IPS DF 6.9 (cell line): ENCODE measurements around the gene LRRC25.
A peak's percentile ranks its signal among the peaks of the same experiment; 100 is the strongest.
"Not testable (repeated sequence)": the region's sequence is repeated elsewhere in the genome, so short reads cannot be mapped to it uniquely, and the experiment has no call there.

ENCODE experiments used
- DNase-seq: peaks from one replicate; pipeline ENCODE4 v3.0.0-alpha.2; 2013; ENCODE audit warnings: low read depth, low spot score
- H3K27ac ChIP-seq: one replicate; pipeline ENCODE4 v1.5.1; 2013; ENCODE audit warnings: low read length, control low read depth
- H3K27me3 ChIP-seq: 2 replicates; pipeline ENCODE4 v1.6.1; 2013; ENCODE audit warnings: mild to moderate bottlenecking, low read length; ENCODE audit not compliant: control insufficient read depth, insufficient read depth
- H3K36me3 ChIP-seq: 2 replicates; pipeline ENCODE4 v1.6.1; 2013; ENCODE audit warnings: low read length; ENCODE audit not compliant: control insufficient read depth, insufficient read depth
- H3K4me1 ChIP-seq: 2 replicates; pipeline ENCODE4 v1.6.1; 2013; ENCODE audit warnings: low read length; ENCODE audit not compliant: control insufficient read depth, insufficient read depth
- H3K4me3 ChIP-seq: 2 replicates; pipeline ENCODE4 v1.5.1; 2013; ENCODE audit warnings: mild to moderate bottlenecking, low read length
- H3K9me3 ChIP-seq: 2 replicates; pipeline ENCODE4 v1.6.1; 2013; ENCODE audit warnings: low read length, inconsistent platforms; ENCODE audit not compliant: control insufficient read depth, insufficient read depth
- WGBS: extraction: QIAGEN DNeasy Blood & Tissue Kit; methylation state at CpG from one replicate; pipeline ENCODE4 v1.1.7; 2013; ENCODE audit warnings: mixed read lengths, missing lambda C conversion rate; ENCODE audit not compliant: insufficient read length, insufficient coverage; 5-methylcytosine and 5-hydroxymethylcytosine counted together

Gene LRRC25

GRCh38 chr19:18373892-18374629, 23.4 kb downstream of the LRRC25 start:
- no CpG with 5 or more reads among the region's 17 CpGs for WGBS
- no peak overlapping the region for H3K27ac ChIP-seq
- H3K9me3 ChIP-seq, result no peaks in the 10 kb centered on the region
- H3K27me3 ChIP-seq, result no peaks in the 10 kb centered on the region
- no peak overlapping the region for H3K4me3 ChIP-seq
- peaks cover 3% of the 10 kb centered on the region; the same call in 1 of the 2 replicates for H3K4me1 ChIP-seq
- no peaks in the 10 kb centered on the region for H3K36me3 ChIP-seq
- peak; percentile 93 for DNase-seq

- H3K4me3 ChIP-seq, result no peak overlapping the region
- no peaks in the 10 kb centered on the region for H3K36me3 ChIP-seq
- DNase-seq, result no peak
- no peaks in the 10 kb centered on the region for H3K9me3 ChIP-seq
- no CpG with 5 or more reads among the region's 4 CpGs for WGBS
- H3K27me3 ChIP-seq, result no peaks in the 10 kb centered on the region
- no peak overlapping the region for H3K27ac ChIP-seq
- H3K4me1 ChIP-seq, result peaks cover 3% of the 10 kb centered on the region; the same call in 1 of the 2 replicates
Observed at GRCh38 chr19:18373407-18373891, 24.0 kb downstream of the LRRC25 start.

GRCh38 chr19:18368504-18369222, 28.8 kb downstream of the LRRC25 start:
- H3K4me3 ChIP-seq, result no peak overlapping the region
- no peaks in the 10 kb centered on the region for H3K27me3 ChIP-seq
- WGBS, result no CpG with 5 or more reads among the region's 15 CpGs
- no peak for DNase-seq
- H3K4me1 ChIP-seq, result peaks cover 5% of the 10 kb centered on the region; the same call in 1 of the 2 replicates
- no peaks in the 10 kb centered on the region; the same call in 1 of the 2 replicates for H3K36me3 ChIP-seq
- H3K27ac ChIP-seq, result no peak overlapping the region
- H3K9me3 ChIP-seq, result no peaks in the 10 kb centered on the region

- Histone ChIP-seq H3K4me1 (peaks cover 5% of the 10 kb centered on the region; the same call in 1 of the 2 replicates), H3K9me3 (no peaks in the 10 kb centered on the region)
- WGBS, result no CpG with 5 or more reads among the region's 2 CpGs
Observed at GRCh38 chr19:18366021-18366435, 31.4 kb downstream of the LRRC25 start.

GRCh38 chr19:18364826-18365528, 32.4 kb downstream of the LRRC25 start:
- Histone ChIP-seq H3K36me3 (no peaks in the 10 kb centered on the region; the same call in 1 of the 2 replicates), H3K4me1 (peaks cover 5% of the 10 kb centered on the region; the same call in 1 of the 2 replicates), H3K27me3 (no peaks in the 10 kb centered on the region), H3K9me3 (no peaks in the 10 kb centered on the region), H3K4me3 (no peak overlapping the region), H3K27ac (no peak overlapping the region)
- no CpG with 5 or more reads among the region's 15 CpGs for WGBS
- DNase-seq, result no peak

More at GRCh38 chr19:18366021-18366435, 31.4 kb downstream of the LRRC25 start:
- H3K36me3 ChIP-seq, result no peaks in the 10 kb centered on the region; the same call in 1 of the 2 replicates
- no peak overlapping the region for H3K4me3 ChIP-seq
- H3K27ac ChIP-seq, result no peak overlapping the region
- H3K27me3 ChIP-seq, result no peaks in the 10 kb centered on the region
- no peak for DNase-seq

- not testable (repeated sequence) for H3K4me3 ChIP-seq, H3K27me3 ChIP-seq, H3K27ac ChIP-seq, DNase-seq, H3K9me3 ChIP-seq, H3K36me3 ChIP-seq, H3K4me1 ChIP-seq
- WGBS, result no CpG with 5 or more reads among the region's 11 CpGs
Observed at GRCh38 chr19:18364277-18364825, 33.1 kb downstream of the LRRC25 start.

- no peaks in the 10 kb centered on the region for H3K27me3 ChIP-seq
- no peak overlapping the region for H3K4me3 ChIP-seq
- no peak for DNase-seq
- H3K27ac ChIP-seq, result no peak overlapping the region
- peaks cover 5% of the 10 kb centered on the region; the same call in 1 of the 2 replicates for H3K4me1 ChIP-seq
- H3K9me3 ChIP-seq, result no peaks in the 10 kb centered on the region
- WGBS, result no CpG with 5 or more reads among the region's 6 CpGs
- H3K36me3 ChIP-seq, result no peaks in the 10 kb centered on the region; the same call in 1 of the 2 replicates
Observed at GRCh38 chr19:18363787-18364186, 33.6 kb downstream of the LRRC25 start.

GRCh38 chr19:18362934-18363542, 34.4 kb downstream of the LRRC25 start:
- no CpG with 5 or more reads among the region's 17 CpGs for WGBS
- Histone ChIP-seq H3K27me3 (no peaks in the 10 kb centered on the region), H3K4me3 (no peak overlapping the region), H3K27ac (no peak overlapping the region), H3K4me1 (peaks cover 5% of the 10 kb centered on the region; the same call in 1 of the 2 replicates), H3K36me3 (no peaks in the 10 kb centered on the region; the same call in 1 of the 2 replicates), H3K9me3 (no peaks in the 10 kb centered on the region)
- no peak for DNase-seq

- DNase-seq, result no peak
- no CpG with 5 or more reads among the region's 8 CpGs for WGBS
- H3K36me3 ChIP-seq, result peaks cover 5% of the 10 kb centered on the region
- no peaks in the 10 kb centered on the region for H3K9me3 ChIP-seq
- no peaks in the 10 kb centered on the region for H3K27me3 ChIP-seq
- no peak overlapping the region for H3K27ac ChIP-seq
- no peak overlapping the region for H3K4me3 ChIP-seq
- H3K4me1 ChIP-seq, result peaks cover 5% of the 10 kb centered on the region; the same call in 1 of the 2 replicates
Observed at GRCh38 chr19:18361646-18362045, 35.8 kb downstream of the LRRC25 start.
